ENCODE measurements around the gene SH2D1B.
"Not testable (repeated sequence)": the region's sequence is repeated elsewhere in the genome, so short reads cannot be mapped to it uniquely, and the experiment has no call there.

GRCh38 chr1:162419450-162419931 lies 7.6 kb upstream of the SH2D1B start:
- not testable (repeated sequence) for TF ChIP-seq CTCF (conservative IDR thresholded peaks at IDR 0.05; ENCODE audit: low read depth, low read length); EZH2 (IDR thresholded peaks at IDR 0.05; ENCODE audit: low read length, unreplicated experiment)
